Measurements from ENCODE around the gene PIK3CD. TPM values are rescaled to one million over a fixed set of nuclear protein-coding genes. Genes with fewer than 3 reads are reported as not detected.

Gene PIK3CD
- total and polyA plus RNA-seq, 2 of the 4 experiments (the other 2 are of a cell fraction): 5.0 to 12.1 TPM

DNA sequence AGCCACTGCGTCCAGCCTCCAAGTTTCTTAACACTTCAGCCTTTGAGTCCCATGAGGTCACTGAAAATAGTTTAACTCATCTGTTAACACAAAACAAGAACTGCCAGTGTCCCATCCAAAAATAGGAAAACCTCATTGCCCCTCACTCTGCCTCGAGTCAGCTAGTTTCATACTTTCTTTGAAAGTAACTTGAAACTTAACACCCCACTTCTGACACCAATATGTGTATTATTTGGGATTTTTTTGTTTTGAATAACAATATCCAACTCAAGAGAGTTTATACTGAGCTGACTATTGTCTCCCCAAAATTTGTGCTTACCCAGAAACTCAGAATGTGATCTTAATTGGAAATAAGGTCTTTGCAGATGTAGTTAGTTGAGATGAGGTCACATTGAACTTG, 16.9 kb upstream of the PIK3CD start:
- POLR2A ChIA-PET (ENCODE audit: unreplicated experiment): no interaction called here
- intact Hi-C loops (cut with micrococcal nuclease) (no loop called here), in situ Hi-C loops (cut with MboI; ENCODE audit: low sequenced_read_pairs) (loop anchor here (5.0 kb wide), 1 partner anchor 233 kb away; no protein-coding TSS in a partner anchor), dilution Hi-C loops (cut with HindIII; ENCODE audit: low sequenced_read_pairs, unreplicated experiment) (no loop called here)
- H4K91ac ChIP-seq (ENCODE audit: insufficient read depth, low read depth, low read length): no peak overlapping the region
- H3K36me3 ChIP-seq (ENCODE audit: control insufficient read depth, insufficient read depth, low read length): no peaks in the 10 kb centered on the region
- H3K18ac ChIP-seq (ENCODE audit: low read depth, low read length): no peak overlapping the region
- no peak overlapping the region for H3K4ac ChIP-seq (ENCODE audit: low read depth, low read length)
- CTCF ChIA-PET: no interaction called here
- no peaks in the 10 kb centered on the region for H3K79me1 ChIP-seq (ENCODE audit: low read depth in 1 of 2, low read length in 2 of 2)
- no CpG with 5 or more reads among the region's 2 CpGs for WGBS, 2 experiments (ENCODE audit: extremely low coverage in 2 of 2, insufficient read length in 1 of 2)
- no peak overlapping the region for H2AK9ac ChIP-seq (replicated peaks; ENCODE audit: low read depth, low read length, poor library complexity)
- H3K9ac ChIP-seq (ENCODE audit: low read depth, low read length): no peak overlapping the region
- peaks cover 8% of the 10 kb centered on the region; the same call in 1 of the 2 replicates for H3K9me3 ChIP-seq (ENCODE audit: control insufficient read depth, insufficient read depth, low read length)
- no peak overlapping the region for H2BK20ac ChIP-seq (ENCODE audit: low read depth, low read length)
- DNase-seq (no peak), ATAC-seq (ENCODE audit: low read depth) (no peak)
- H3K4me3 ChIP-seq (ENCODE audit: insufficient read depth, low read depth, low read length): no peak overlapping the region
- H3K56ac ChIP-seq (ENCODE audit: extremely low read depth, insufficient read depth, low read length): no peak overlapping the region
- no peaks in the 10 kb centered on the region for H4K20me1 ChIP-seq (ENCODE audit: insufficient read depth, low read length)
- no peak overlapping the region for H2AFZ ChIP-seq (replicated peaks; ENCODE audit: low read length, poor library complexity)
- no peak overlapping the region for H3K23ac ChIP-seq (ENCODE audit: low read depth, low read length)
- H2BK5ac ChIP-seq (ENCODE audit: low read depth, low read length, poor library complexity, severe bottlenecking): no peak overlapping the region
- no peaks in the 10 kb centered on the region for H3K9me1 ChIP-seq (ENCODE audit: insufficient read depth, low read length)
- peaks cover 24% of the 10 kb centered on the region for H3K27me3 ChIP-seq (ENCODE audit: control insufficient read depth, insufficient read depth, low read length)
- H4K8ac ChIP-seq (ENCODE audit: low read depth in 2 of 2, low read length in 2 of 2): no peak overlapping the region
- no peak overlapping the region for H2BK15ac ChIP-seq (ENCODE audit: low read depth, low read length)
- no peak overlapping the region for H2AK5ac ChIP-seq (ENCODE audit: low read depth, low read length)
- TF ChIP-seq NFE2L2 (IDR thresholded peaks at IDR 0.05; ENCODE audit: low read depth, low read length) (no peak), MAZ (IDR thresholded peaks at IDR 0.05; ENCODE audit: borderline replicate concordance, low read depth, low read length) (no peak), POLR2A (IDR thresholded peaks at IDR 0.05; ENCODE audit: low read depth, low read length) (no peak), RAD21 (IDR thresholded peaks at IDR 0.05; ENCODE audit: low read length) (no peak)
- TF ChIP-seq, protein P1, sequence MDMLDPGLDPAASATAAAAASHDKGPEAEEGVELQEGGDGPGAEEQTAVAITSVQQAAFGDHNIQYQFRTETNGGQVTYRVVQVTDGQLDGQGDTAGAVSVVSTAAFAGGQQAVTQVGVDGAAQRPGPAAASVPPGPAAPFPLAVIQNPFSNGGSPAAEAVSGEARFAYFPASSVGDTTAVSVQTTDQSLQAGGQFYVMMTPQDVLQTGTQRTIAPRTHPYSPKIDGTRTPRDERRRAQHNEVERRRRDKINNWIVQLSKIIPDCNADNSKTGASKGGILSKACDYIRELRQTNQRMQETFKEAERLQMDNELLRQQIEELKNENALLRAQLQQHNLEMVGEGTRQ (IDR thresholded peaks at IDR 0.05; ENCODE audit: low read depth, low read length): no peak
- no peak overlapping the region for H2BK120ac ChIP-seq (ENCODE audit: low read depth, low read length)
- H3K27ac ChIP-seq (ENCODE audit: insufficient read depth, low read length): no peak overlapping the region
- no TSS peak for BruUV-seq (replicated peaks)
- H4K5ac ChIP-seq (ENCODE audit: low read depth, low read length): no peak overlapping the region
- no peaks in the 10 kb centered on the region for H3K4me1 ChIP-seq (ENCODE audit: control insufficient read depth, insufficient read depth, low read length)
- no peak overlapping the region for H3K4me2 ChIP-seq (ENCODE audit: low read depth, low read length)
- H3K14ac ChIP-seq (replicated peaks; ENCODE audit: low read depth, low read length): no peak overlapping the region

Data from IMR-90 (cell line).